Testis (tissue), 3 donors: ENCODE data around the gene NR4A1. TPM values are rescaled to one million over a fixed set of nuclear protein-coding genes. Genes with fewer than 3 reads are reported as not detected.

Source experiments
- DNase-seq: peaks from one replicate; pipeline ENCODE4 v3.0.0-alpha.2; 2019
- H3K27ac ChIP-seq, 2 donors: fragments of 200-600 bp; sonication (generic); one replicate each; pipeline ENCODE4 v1.5.1; 2019
- H3K27me3 ChIP-seq: fragments of 200-600 bp; sonication (generic); one replicate; pipeline ENCODE4 v1.5.1; 2019
- H3K36me3 ChIP-seq: fragments of 200-600 bp; sonication (generic); one replicate; pipeline ENCODE4 v1.5.1; 2017; ENCODE audit warnings: low read depth; ENCODE audit errors: missing control alignments
- H3K4me1 ChIP-seq: fragments of 200-600 bp; sonication (generic); one replicate; pipeline ENCODE4 v1.5.1; 2019
- H3K4me3 ChIP-seq, 2 donors: fragments of 200-600 bp; sonication (generic); one replicate each; pipeline ENCODE4 v1.5.1; 2017 to 2019
- H3K9me3 ChIP-seq: fragments of 200-600 bp; sonication (generic); one replicate; pipeline ENCODE4 v1.5.1; 2017
- POLR2A ChIP-seq: fragments of 450-650 bp; IDR thresholded peaks from one replicate; pipeline ENCODE4 v1.6.1; 2017; ENCODE audit warnings: antibody characterized with exemption, mild to moderate bottlenecking, moderate library complexity
- WGBS, 2 donors: methylation state at CpG; one replicate each; pipeline ENCODE4 v1.1.5; 2018; 5-methylcytosine and 5-hydroxymethylcytosine counted together
- intact Hi-C: fragments of 100-400 bp; cut with DNase I; formaldehyde crosslinking; loops from one replicate; pipeline ENCODE4 v1.15.1; 2023; ENCODE audit warnings: low total_unique reads
- polyA plus RNA-seq: library from polyadenylated mRNA; stranded (reverse); fragments of 350-450 nt; fragmentation: Illumina TruSeq; extraction: RNeasy Lipid Tissue Mini Kit (QIAGEN cat#74804); gene quantifications from one replicate; pipeline ENCODE4 v1.2.3, GENCODE V29; 2014; ENCODE audit warnings: low read depth, low replicate concordance; ENCODE audit not compliant: insufficient read depth
- total RNA-seq, 2 donors: library from RNA; depleted of rRNA; stranded (reverse); fragments of >200 nt; gene quantifications; one replicate each; pipeline ENCODE4 v1.2.3, GENCODE V29; 2016
- TF ChIP-seq, protein P1 (sequence below), 3 experiments: fragments of 450-650 bp in 2 of 3; fragments of 200-600 bp in 1 of 3; sonication (generic) in 1 of 3; IDR thresholded peaks; one replicate each; pipeline ENCODE4 v1.5.1; 2016 to 2019; ENCODE audit warnings: antibody characterized with exemption in 3 of 3, mild to moderate bottlenecking in 2 of 3, moderate library complexity in 1 of 3

The NR4A1 gene
- total and polyA plus RNA-seq, 3 donors from 2014 or later = 41.5 to 88.5 (median 55.1) TPM

DNA sequence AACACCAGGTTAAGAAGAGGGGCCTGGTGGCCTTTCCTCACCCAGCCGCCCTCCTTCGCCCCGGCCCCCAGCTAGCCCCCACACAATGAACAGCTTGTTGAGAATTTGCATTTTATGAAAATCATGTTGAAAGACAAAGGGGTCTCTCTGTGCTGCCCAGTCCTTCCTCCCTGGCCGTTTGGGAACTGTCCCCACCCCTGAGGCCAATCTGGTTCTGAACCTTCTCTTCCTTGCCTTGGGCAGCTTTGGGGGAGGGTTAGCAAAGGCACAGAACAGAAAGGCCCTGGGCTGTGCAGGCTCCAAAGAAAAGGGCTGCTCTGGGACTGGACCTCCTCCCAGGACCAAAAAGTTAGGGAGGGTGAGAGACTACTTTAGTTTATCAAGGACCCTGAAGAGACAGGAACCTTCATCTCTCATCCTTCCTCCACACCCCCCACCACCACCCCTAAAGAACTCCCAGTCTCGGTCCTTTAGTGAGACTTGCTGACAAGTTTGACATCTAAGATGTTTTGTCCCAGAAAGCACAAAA lies 43.2 kb upstream of the NR4A1 start:
- Histone ChIP-seq H3K36me3 (no peaks in the 10 kb centered on the region), H3K27ac (peak overlapping the region; percentile 94 to 96), H3K4me3 (peak overlapping the region; percentile 79 to 83), H3K27me3 (no peaks in the 10 kb centered on the region), H3K9me3 (no peaks in the 10 kb centered on the region), H3K4me1 (peaks cover 42% of the 10 kb centered on the region)
- WGBS, 2 donors = 22 to 47% methylated on average over 5 of the region's 5 CpGs
- no peak for DNase-seq
- TF ChIP-seq POLR2A = no peak
- TF ChIP-seq, protein P1, sequence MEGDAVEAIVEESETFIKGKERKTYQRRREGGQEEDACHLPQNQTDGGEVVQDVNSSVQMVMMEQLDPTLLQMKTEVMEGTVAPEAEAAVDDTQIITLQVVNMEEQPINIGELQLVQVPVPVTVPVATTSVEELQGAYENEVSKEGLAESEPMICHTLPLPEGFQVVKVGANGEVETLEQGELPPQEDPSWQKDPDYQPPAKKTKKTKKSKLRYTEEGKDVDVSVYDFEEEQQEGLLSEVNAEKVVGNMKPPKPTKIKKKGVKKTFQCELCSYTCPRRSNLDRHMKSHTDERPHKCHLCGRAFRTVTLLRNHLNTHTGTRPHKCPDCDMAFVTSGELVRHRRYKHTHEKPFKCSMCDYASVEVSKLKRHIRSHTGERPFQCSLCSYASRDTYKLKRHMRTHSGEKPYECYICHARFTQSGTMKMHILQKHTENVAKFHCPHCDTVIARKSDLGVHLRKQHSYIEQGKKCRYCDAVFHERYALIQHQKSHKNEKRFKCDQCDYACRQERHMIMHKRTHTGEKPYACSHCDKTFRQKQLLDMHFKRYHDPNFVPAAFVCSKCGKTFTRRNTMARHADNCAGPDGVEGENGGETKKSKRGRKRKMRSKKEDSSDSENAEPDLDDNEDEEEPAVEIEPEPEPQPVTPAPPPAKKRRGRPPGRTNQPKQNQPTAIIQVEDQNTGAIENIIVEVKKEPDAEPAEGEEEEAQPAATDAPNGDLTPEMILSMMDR (IDR thresholded peaks at IDR 0.05) = no peak
- intact Hi-C loops = no loop called here

DNA sequence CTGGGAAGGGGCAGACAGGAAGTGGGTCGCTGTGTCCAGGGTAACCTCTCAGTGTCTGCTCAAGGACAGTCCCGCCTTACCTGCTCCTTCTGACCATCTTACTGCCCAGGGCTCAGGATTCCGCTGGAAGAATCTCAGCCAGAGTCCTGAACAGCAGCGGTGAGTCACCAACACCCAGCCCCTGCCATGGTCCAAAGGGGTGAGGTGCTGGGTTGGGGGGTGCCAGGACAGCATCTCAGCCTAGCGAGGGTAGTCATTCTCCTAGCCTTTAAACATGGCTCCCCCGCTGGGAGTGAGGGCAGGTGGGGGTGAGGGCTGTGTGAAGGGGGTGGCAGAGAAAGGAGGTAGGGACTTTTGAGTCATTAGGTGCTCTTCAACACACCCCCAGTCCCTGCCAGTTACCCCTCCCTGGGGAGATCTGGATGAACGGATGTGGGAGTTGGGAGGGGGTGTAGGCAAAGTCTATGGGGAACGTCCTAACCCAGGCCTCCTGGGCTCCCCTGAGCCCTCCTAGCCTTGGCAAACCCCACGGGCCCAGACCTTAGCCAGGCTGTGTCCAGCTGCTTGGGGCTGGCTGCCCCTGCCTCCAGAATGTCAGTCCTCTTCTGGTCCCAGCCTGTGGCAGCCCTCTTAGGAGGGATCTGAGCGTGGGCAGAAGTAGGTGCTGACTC lies 42.0 kb upstream of the NR4A1 start:
- intact Hi-C loops = no loop called here
- H3K4me3 ChIP-seq = no peak overlapping the region
- H3K27me3 ChIP-seq = no peaks in the 10 kb centered on the region
- H3K4me1 ChIP-seq = peaks cover 42% of the 10 kb centered on the region
- WGBS, 2 donors = 79 to 83% methylated on average over 6 to 10 of the region's 10 CpGs
- H3K9me3 ChIP-seq = no peaks in the 10 kb centered on the region
- no peak for TF ChIP-seq POLR2A
- TF ChIP-seq, protein P1 (IDR thresholded peaks at IDR 0.05) = no peak
- peak overlapping the region; percentile 94 to 96 for H3K27ac ChIP-seq
- DNase-seq = no peak
- no peaks in the 10 kb centered on the region for H3K36me3 ChIP-seq

DNA sequence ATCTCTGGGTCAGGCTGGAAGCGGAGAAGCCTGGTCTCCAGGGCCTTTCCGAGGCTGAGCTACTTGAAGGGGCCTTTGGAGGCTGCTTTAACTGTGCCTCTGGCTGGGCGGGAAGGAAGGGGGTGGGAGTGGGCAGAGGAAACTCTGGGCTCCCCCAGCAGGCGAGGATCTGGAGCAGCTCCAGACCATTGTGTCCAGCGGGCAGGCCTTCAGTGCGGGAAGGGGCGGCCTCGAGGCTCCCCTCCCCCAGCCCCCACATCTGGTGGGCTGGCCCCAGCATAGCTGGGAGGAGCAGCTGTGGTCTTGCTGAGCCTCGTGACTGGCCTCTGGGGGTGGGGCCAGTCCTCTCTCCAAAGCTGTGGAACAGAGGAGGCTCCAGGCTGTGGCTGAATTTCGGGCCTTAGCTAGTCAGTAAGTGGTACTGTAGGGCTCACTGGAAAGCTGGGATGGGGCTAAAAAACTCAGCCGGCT lies 41.1 kb upstream of the NR4A1 start:
- TF ChIP-seq, protein P1 (IDR thresholded peaks at IDR 0.05) = no peak
- no peak for TF ChIP-seq POLR2A
- peak; percentile 83 for DNase-seq
- no peaks in the 10 kb centered on the region for H3K36me3 ChIP-seq

DNA sequence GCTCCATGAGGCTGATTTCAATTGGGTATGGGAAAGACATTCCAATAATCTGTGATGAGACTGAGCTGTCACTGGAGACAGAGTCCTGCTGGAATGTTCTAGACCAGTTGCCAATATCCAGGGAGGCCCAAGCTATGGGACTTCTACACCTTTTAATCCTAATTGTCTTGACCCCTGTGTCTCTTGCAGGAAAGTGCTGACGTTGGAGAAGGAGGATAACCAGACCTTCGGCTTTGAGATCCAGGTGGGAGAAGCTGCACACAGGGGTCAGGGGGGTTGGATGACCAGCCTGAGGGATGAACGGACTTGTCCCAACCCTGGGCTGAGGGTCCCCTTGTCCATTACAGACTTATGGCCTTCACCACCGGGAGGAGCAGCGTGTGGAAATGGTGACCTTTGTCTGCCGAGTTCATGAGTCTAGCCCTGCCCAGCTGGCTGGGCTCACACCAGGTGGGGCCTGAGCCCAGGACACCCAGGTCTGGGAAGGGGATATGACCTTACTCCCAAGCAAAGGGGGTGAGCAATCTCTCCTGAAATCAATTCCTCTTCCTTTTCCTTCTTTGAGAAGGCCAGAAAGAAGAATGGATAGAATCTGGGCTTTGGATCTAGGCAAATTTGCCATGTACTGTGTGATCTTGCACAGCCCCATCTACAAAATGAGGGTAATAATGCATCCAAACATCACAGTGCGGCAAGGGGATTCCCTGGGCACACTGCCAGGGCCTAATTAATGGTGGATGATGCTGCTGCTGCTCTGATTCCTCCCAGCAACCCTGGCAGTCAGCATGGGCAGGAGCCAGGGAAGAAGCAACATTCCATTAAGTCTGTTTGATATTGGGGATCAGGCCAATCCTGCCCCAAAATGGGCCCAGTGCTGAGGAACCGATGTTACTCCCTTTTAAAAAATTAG lies 40.3 kb upstream of the NR4A1 start:
- 53 to 58% methylated on average over 7 to 8 of the region's 8 CpGs for WGBS, 2 donors
- Histone ChIP-seq H3K27me3 (no peaks in the 10 kb centered on the region), H3K4me1 (peaks cover 42% of the 10 kb centered on the region), H3K27ac (peak overlapping the region; percentile 94 to 96), H3K4me3 (no peak overlapping the region), H3K9me3 (no peaks in the 10 kb centered on the region), H3K36me3 (no peaks in the 10 kb centered on the region)
- no peak for TF ChIP-seq POLR2A
- TF ChIP-seq, protein P1 (IDR thresholded peaks at IDR 0.05) = no peak
- intact Hi-C loops = no loop called here
- DNase-seq = no peak

More for the DNA sequence above, 41.1 kb upstream of the NR4A1 start:
- intact Hi-C loops = no loop called here
- Histone ChIP-seq H3K4me3 (no peak overlapping the region), H3K4me1 (peaks cover 42% of the 10 kb centered on the region), H3K27me3 (no peaks in the 10 kb centered on the region), H3K9me3 (no peaks in the 10 kb centered on the region), H3K27ac (peak overlapping the region; percentile 94 to 96)
- WGBS, 2 donors = 30 to 37% methylated on average over 7 to 11 of the region's 11 CpGs
